Heart left ventricle (tissue), 13 donors: ENCODE results near the gene USP1.

Experiments used
- CTCF ChIP-seq, 12 donors: fragments of 200-600 bp; sonication (generic) in 4 of 12; IDR thresholded peaks; one replicate each; pipeline versions ENCODE4 v1.5.0 to v1.8.0; 2018 to 2022; ENCODE audit warnings: antibody characterized with exemption in 12 of 12, mild to moderate bottlenecking in 5 of 12
- POLR2A ChIP-seq, 2 donors: fragments of 450-650 bp; IDR thresholded peaks; one replicate each; pipeline ENCODE4 v1.6.1; 2017; ENCODE audit warnings: antibody characterized with exemption in 2 of 2, mild to moderate bottlenecking in 2 of 2, moderate library complexity in 2 of 2
- donor health status: ischemic (EF 13 %, LVEDD 7.1; RV severe dilation, severe dysfunction).
- donor health status: DM: no; HTN: yes; CAD: no.
- donor health status: DM: no; HTN: no; CAD: no.
- donor health status: ischemic (EF 25% LVEDD 6.9; RV normal size, moderate dysfunction).
- donor health status: ischemic (EF 25% LVEDD 5.7; RV mildly dilated, moderate dysfunction).
- donor health status: ischemic (EF 35%, LVEDD 5.7; RV mildly dilated, moderate dysfunction).
- donor health status: nonischemic (EF 11% LVEDD 7.7; RV severe dilation, severe dysfunction).
- donor health status: DM: yes; HTN: yes; CAD: no.
- donor health status: PGD.
- donor health status: ischemic (EF 29% LVEDD 5.4; RV normal size, mild dysfunction).
- donor health status: nonischemic (EF 23%, LVEDD 6.1; RV moderate dilation, normal function).

GRCh38 chr1:62406576-62406975, 30.3 kb upstream of the USP1 start:
- no peak for TF ChIP-seq CTCF (IDR thresholded peaks at IDR 0.05)
- no peak for TF ChIP-seq POLR2A (IDR thresholded peaks at IDR 0.05)
